ENCODE data around the gene PPP4R2. TPM values are rescaled to one million over a fixed set of nuclear protein-coding genes. Genes with fewer than 3 reads are reported as not detected.

Gene PPP4R2
- total and polyA plus RNA-seq, 10 donors = 12.2 to 94.7 (median 54.2) TPM

- Histone ChIP-seq H3K36me3 (no peaks in the 10 kb centered on the region), H3K4me3 (no peak overlapping the region), H3K9me3 (no peaks in the 10 kb centered on the region), H3K27ac (no peak overlapping the region), H3K4me1 (peaks cover 0 to 8% (median 0%) of the 10 kb centered on the region in 6 donors), H3K27me3 (replicated peaks in 1 of 7) (no peaks in the 10 kb centered on the region)
- no peak for DNase-seq
- intact Hi-C loops (cut with DNase I; ENCODE audit: low total_unique reads) = no loop called here
- no peak for TF ChIP-seq POLR2AphosphoS5 (IDR thresholded peaks at IDR 0.05)
- TF ChIP-seq POLR2A (IDR thresholded peaks at IDR 0.05) = no peak
- TF ChIP-seq, protein P1, sequence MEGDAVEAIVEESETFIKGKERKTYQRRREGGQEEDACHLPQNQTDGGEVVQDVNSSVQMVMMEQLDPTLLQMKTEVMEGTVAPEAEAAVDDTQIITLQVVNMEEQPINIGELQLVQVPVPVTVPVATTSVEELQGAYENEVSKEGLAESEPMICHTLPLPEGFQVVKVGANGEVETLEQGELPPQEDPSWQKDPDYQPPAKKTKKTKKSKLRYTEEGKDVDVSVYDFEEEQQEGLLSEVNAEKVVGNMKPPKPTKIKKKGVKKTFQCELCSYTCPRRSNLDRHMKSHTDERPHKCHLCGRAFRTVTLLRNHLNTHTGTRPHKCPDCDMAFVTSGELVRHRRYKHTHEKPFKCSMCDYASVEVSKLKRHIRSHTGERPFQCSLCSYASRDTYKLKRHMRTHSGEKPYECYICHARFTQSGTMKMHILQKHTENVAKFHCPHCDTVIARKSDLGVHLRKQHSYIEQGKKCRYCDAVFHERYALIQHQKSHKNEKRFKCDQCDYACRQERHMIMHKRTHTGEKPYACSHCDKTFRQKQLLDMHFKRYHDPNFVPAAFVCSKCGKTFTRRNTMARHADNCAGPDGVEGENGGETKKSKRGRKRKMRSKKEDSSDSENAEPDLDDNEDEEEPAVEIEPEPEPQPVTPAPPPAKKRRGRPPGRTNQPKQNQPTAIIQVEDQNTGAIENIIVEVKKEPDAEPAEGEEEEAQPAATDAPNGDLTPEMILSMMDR (IDR thresholded peaks at IDR 0.05 in 8 of 11, conservative IDR thresholded peaks at IDR 0.05 in 3 of 11) = no peak
Observed at GRCh38 chr3:72962317-72962716, 34.3 kb upstream of the PPP4R2 start.

- Histone ChIP-seq H3K27ac (no peak overlapping the region), H3K4me1 (peaks cover 0 to 8% (median 0%) of the 10 kb centered on the region in 6 donors), H3K27me3 (replicated peaks in 1 of 7) (no peaks in the 10 kb centered on the region), H3K9me3 (no peaks in the 10 kb centered on the region), H3K36me3 (no peaks in the 10 kb centered on the region), H3K4me3 (no peak overlapping the region)
- intact Hi-C loops (cut with DNase I; ENCODE audit: low total_unique reads) = no loop called here
- DNase-seq = no peak
- TF ChIP-seq POLR2A (IDR thresholded peaks at IDR 0.05) (no peak), POLR2AphosphoS5 (IDR thresholded peaks at IDR 0.05) (no peak)
- TF ChIP-seq, protein P1 (IDR thresholded peaks at IDR 0.05 in 8 of 11, conservative IDR thresholded peaks at IDR 0.05 in 3 of 11) = no peak
Observed at GRCh38 chr3:72964633-72965032, 32.0 kb upstream of the PPP4R2 start.

DNA sequence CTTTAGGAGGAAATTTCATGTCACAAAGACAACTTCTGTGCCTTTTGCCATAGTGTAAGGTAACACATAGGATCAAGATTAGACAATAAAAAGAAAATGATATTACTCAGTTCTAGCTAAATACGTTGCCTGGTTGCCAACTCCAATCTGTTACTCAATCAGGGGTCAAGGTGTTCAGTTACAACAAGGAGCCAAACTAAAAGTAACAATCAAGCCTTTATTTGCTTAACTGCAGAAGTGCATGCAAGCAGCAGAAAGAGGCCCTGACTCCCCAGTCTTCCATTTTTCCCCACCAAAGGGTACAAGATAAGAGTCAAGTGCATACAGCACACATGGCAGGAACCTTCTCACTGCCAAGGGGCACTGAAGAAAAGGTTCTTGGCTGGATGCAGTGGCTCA lies 28.3 kb upstream of the PPP4R2 start:
- Histone ChIP-seq H3K27ac (no peak overlapping the region), H3K4me1 (peaks cover 0 to 8% (median 0%) of the 10 kb centered on the region in 6 donors), H3K27me3 (replicated peaks in 1 of 7) (no peaks in the 10 kb centered on the region), H3K4me3 (no peak overlapping the region), H3K36me3 (no peaks in the 10 kb centered on the region), H3K9me3 (no peaks in the 10 kb centered on the region)
- intact Hi-C loops (cut with DNase I; ENCODE audit: low total_unique reads) = no loop called here
- TF ChIP-seq POLR2AphosphoS5 (IDR thresholded peaks at IDR 0.05) (no peak), POLR2A (IDR thresholded peaks at IDR 0.05) (no peak)
- TF ChIP-seq, protein P1 (IDR thresholded peaks at IDR 0.05 in 8 of 11, conservative IDR thresholded peaks at IDR 0.05 in 3 of 11) = no peak
- WGBS, 5 donors = 66 to 88% (median 71%) methylated on average over 1 of the region's 1 CpG
- no peak for DNase-seq

DNA sequence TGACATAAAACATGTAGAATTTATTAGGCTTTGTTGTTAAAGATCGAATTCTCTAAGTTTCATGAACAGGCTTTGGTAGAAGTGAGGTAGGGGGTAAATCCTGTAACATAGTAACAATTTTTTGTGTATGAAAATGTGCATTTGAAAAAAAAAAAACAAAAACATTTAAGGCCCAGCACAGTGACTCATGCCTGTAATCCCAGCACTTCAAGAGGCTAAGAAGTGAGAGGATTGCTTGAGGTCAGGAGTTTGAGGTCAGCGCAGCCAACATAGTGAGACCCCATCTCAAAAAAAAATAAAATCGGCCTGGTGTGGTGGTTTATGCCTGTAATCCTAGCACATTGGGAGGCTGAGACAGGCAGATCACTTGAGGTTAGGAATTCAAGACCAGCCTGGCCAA lies 26.8 kb upstream of the PPP4R2 start:
- DNase-seq = no peak
- Histone ChIP-seq H3K9me3 (no peaks in the 10 kb centered on the region), H3K27me3 (replicated peaks in 1 of 7) (no peaks in the 10 kb centered on the region), H3K36me3 (no peaks in the 10 kb centered on the region), H3K27ac (no peak overlapping the region), H3K4me3 (no peak overlapping the region), H3K4me1 (peaks cover 0 to 8% (median 0%) of the 10 kb centered on the region in 6 donors)
- 89 to 95% (median 91%) methylated on average over 3 of the region's 3 CpGs for WGBS, 5 donors
- TF ChIP-seq, protein P1 (IDR thresholded peaks at IDR 0.05 in 8 of 11, conservative IDR thresholded peaks at IDR 0.05 in 3 of 11) = no peak
- TF ChIP-seq POLR2AphosphoS5 (IDR thresholded peaks at IDR 0.05) (no peak), POLR2A (IDR thresholded peaks at IDR 0.05) (no peak)
- intact Hi-C loops (cut with DNase I; ENCODE audit: low total_unique reads) = no loop called here
